MM.1S (cell line): ENCODE measurements around the gene PPP1R3C.

Source experiments
- DNase-seq: peaks from one replicate; pipeline ENCODE4 v3.0.0-alpha.2; 2015
- H2AFZ ChIP-seq: fragments of 300-600 bp; sonication (generic); 2 replicates; pipeline ENCODE4 v1.6.0; 2016; ENCODE audit warnings: antibody characterized with exemption, low read length
- H3F3A ChIP-seq: fragments of 300-600 bp; sonication (generic); 2 replicates; pipeline ENCODE4 v1.6.1; 2016; ENCODE audit warnings: mild to moderate bottlenecking, antibody characterized with exemption, low read length, moderate library complexity, mixed read lengths; ENCODE audit not compliant: insufficient read depth
- H3K27ac ChIP-seq: fragments of 300-600 bp; sonication (generic); 2 replicates; pipeline ENCODE4 v1.5.1; 2016; ENCODE audit warnings: mild to moderate bottlenecking, low read length
- H3K27me3 ChIP-seq: fragments of 300-600 bp; sonication (generic); replicated peaks from 2 replicates; pipeline ENCODE4 v1.6.0; 2016; ENCODE audit warnings: low read length; ENCODE audit not compliant: insufficient read depth
- H3K36me3 ChIP-seq: fragments of 300-600 bp; sonication (generic); replicated peaks from 2 replicates; pipeline ENCODE4 v1.6.1; 2016; ENCODE audit warnings: mild to moderate bottlenecking, low read length, mixed read lengths; ENCODE audit not compliant: insufficient read depth
- H3K4me1 ChIP-seq: fragments of 300-600 bp; sonication (generic); 2 replicates; pipeline ENCODE4 v1.6.1; 2016; ENCODE audit warnings: low read length, mixed read lengths
- H3K4me2 ChIP-seq: fragments of 300-600 bp; sonication (generic); 2 replicates; pipeline ENCODE4 v1.6.0; 2016; ENCODE audit warnings: low read depth, low read length
- H3K4me3 ChIP-seq: fragments of 300-600 bp; sonication (generic); 2 replicates; pipeline ENCODE4 v1.5.1; 2016; ENCODE audit warnings: low read length, mixed read lengths
- H3K79me2 ChIP-seq: fragments of 300-600 bp; sonication (generic); 2 replicates; pipeline ENCODE4 v1.6.1; 2016; ENCODE audit warnings: mixed run types, low read length, mixed read lengths
- H3K9ac ChIP-seq: fragments of 300-600 bp; sonication (generic); 2 replicates; pipeline ENCODE4 v1.6.1; 2016; ENCODE audit warnings: low read length, mixed read lengths
- H3K9me2 ChIP-seq: fragments of 300-600 bp; sonication (generic); replicated peaks from 2 replicates; pipeline ENCODE4 v1.6.1; 2016; ENCODE audit warnings: mild to moderate bottlenecking, low read length, mixed read lengths; ENCODE audit not compliant: insufficient read depth
- H3K9me3 ChIP-seq: fragments of 300-600 bp; sonication (generic); replicated peaks from 2 replicates; pipeline ENCODE4 v1.6.1; 2016; ENCODE audit warnings: mild to moderate bottlenecking, low read length, mixed read lengths; ENCODE audit not compliant: insufficient read depth
- H4K20me1 ChIP-seq: fragments of 300-600 bp; sonication (generic); 2 replicates; pipeline ENCODE4 v1.6.1; 2016; ENCODE audit warnings: mild to moderate bottlenecking, low read length, moderate library complexity, mixed read lengths; ENCODE audit not compliant: insufficient read depth
- EZH2 ChIP-seq: fragments of 300-600 bp; sonication (generic); optimal IDR thresholded peaks from 2 replicates; pipeline ENCODE3; 2017; ENCODE audit warnings: low read depth, mild to moderate bottlenecking, antibody characterized with exemption, low read length, mixed read lengths
- EZH2phosphoT487 ChIP-seq: fragments of 300-600 bp; sonication (generic); IDR thresholded peaks from 2 replicates; pipeline ENCODE4 v1.6.1; 2018; ENCODE audit warnings: antibody characterized with exemption, low read length
- TF ChIP-seq, protein P1 (sequence below): fragments of 300-600 bp; sonication (generic); IDR thresholded peaks from 2 replicates; pipeline ENCODE4 v1.5.1; 2016; ENCODE audit warnings: antibody characterized with exemption, low read length, mixed read lengths

The PPP1R3C gene

DNA sequence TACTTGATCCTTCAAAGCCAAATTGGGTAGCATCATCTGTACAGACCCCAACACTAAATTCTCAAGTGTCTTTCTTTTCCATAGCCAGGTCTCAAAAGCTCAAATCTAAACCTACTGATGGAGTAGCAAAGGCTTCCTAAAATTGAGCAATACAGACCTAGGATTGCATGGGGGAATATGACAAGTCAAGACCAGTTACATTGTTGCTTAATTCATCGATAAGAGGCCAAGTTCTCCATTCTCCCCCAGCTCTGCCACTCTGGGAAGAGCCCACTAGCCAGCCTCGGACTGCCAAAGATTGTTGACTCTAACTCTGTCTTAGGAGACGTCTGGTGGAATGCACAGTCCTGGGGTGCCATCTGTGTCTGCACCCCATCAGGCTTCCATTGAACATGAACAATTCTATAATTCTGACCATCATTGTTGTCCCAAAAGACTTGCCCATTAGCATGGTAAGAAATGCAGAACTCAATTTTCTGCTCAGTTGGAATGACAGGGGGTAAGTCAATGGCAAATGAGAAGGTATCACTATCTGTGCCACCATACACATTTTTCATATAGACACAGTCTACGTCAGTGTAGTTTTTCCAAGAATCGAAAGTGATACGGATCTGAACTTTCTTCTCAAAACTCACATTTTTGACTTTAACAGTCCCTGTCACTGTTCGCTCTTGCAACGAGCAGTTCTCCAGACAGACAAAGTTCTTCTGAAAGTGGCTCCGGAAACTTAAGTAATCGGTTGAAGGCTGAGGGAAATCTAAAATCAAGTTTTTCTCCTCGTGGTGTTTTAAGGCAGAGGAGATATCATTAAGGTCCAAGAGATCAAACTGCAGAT, 2.9 kb downstream of the PPP1R3C start:
- Histone ChIP-seq H4K20me1 (no peaks in the 10 kb centered on the region), H3K36me3 (no peaks in the 10 kb centered on the region), H3F3A (no peaks in the 10 kb centered on the region), H3K4me1 (no peaks in the 10 kb centered on the region), H3K4me3 (no peak overlapping the region), H3K27me3 (no peaks in the 10 kb centered on the region), H3K79me2 (no peaks in the 10 kb centered on the region), H3K9me2 (no peaks in the 10 kb centered on the region), H3K4me2 (no peak overlapping the region), H3K9ac (no peak overlapping the region), H2AFZ (no peak overlapping the region), H3K27ac (no peak overlapping the region), H3K9me3 (no peaks in the 10 kb centered on the region)
- no peak for DNase-seq
- TF ChIP-seq, protein P1, sequence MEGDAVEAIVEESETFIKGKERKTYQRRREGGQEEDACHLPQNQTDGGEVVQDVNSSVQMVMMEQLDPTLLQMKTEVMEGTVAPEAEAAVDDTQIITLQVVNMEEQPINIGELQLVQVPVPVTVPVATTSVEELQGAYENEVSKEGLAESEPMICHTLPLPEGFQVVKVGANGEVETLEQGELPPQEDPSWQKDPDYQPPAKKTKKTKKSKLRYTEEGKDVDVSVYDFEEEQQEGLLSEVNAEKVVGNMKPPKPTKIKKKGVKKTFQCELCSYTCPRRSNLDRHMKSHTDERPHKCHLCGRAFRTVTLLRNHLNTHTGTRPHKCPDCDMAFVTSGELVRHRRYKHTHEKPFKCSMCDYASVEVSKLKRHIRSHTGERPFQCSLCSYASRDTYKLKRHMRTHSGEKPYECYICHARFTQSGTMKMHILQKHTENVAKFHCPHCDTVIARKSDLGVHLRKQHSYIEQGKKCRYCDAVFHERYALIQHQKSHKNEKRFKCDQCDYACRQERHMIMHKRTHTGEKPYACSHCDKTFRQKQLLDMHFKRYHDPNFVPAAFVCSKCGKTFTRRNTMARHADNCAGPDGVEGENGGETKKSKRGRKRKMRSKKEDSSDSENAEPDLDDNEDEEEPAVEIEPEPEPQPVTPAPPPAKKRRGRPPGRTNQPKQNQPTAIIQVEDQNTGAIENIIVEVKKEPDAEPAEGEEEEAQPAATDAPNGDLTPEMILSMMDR = no peak
- TF ChIP-seq EZH2phosphoT487 = no peak
- no peak for TF ChIP-seq EZH2

DNA sequence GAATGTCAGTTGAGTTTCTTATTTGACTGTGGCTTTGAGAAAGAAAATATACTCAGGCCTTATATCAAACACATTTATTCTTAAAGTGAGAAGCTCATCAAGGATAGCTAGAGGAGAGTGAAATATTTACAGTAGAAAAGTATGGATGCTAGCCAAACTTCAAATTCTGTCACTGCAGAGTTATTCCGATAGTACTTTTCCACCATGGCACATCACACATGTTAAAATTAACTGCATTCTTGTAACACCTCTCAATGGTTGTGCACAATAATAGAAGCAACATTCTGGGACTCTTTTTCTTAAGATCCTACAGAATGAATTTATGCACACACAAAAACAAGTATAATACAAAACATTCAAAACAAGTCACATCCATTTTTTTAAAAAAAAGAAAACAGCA, 4.5 kb downstream of the PPP1R3C start:
- Histone ChIP-seq H3K27ac (no peak overlapping the region), H2AFZ (no peak overlapping the region), H3F3A (no peaks in the 10 kb centered on the region), H3K9me3 (no peaks in the 10 kb centered on the region), H3K27me3 (no peaks in the 10 kb centered on the region), H4K20me1 (no peaks in the 10 kb centered on the region), H3K4me3 (no peak overlapping the region), H3K9me2 (no peaks in the 10 kb centered on the region), H3K4me1 (no peaks in the 10 kb centered on the region), H3K79me2 (no peaks in the 10 kb centered on the region), H3K36me3 (no peaks in the 10 kb centered on the region), H3K4me2 (no peak overlapping the region), H3K9ac (no peak overlapping the region)
- TF ChIP-seq, protein P1 = no peak
- TF ChIP-seq EZH2phosphoT487 (no peak), EZH2 (no peak)
- no peak for DNase-seq

DNA sequence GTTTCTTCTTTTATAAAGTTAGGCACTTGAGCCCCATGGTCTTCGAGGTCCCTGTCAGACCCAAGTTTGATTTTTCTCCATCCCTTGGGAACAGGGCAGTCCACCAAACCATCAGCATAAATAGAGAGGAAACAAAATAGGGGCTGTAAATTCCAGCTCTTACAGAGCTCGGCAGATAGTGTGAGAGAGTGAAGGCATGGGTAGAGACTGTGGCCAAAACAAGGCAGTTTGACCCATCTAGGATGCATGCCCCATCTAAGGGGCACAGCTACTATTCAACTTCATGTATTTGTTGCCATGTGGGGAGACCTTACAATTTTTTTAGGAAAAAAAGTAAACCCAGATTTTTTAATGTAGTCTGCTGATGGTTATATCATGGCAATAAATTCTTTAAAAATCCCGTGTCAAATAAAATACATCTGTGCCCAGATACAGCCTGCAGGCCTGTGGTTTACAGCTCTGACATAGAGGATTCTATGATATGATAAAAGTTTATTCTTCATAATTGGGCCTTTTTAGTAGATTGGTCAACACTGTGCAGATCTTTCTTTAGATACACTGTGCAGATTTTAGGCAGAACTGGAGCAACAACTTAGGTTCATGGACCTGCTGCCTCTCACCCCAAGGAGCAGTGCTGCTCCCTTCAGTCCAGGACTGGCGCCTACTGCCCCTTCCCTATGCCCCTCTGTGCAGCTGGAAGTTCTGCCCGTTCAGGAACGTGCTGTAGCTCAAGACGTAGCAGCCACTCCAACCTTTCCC, 5.3 kb downstream of the PPP1R3C start:
- DNase-seq = no peak
- Histone ChIP-seq H3K9me2 (no peaks in the 10 kb centered on the region), H3K27ac (no peak overlapping the region), H3K36me3 (no peaks in the 10 kb centered on the region), H3K9me3 (no peaks in the 10 kb centered on the region), H3K4me2 (no peak overlapping the region), H3K4me1 (no peaks in the 10 kb centered on the region), H3F3A (no peaks in the 10 kb centered on the region), H4K20me1 (no peaks in the 10 kb centered on the region), H3K9ac (no peak overlapping the region), H3K79me2 (no peaks in the 10 kb centered on the region), H3K27me3 (no peaks in the 10 kb centered on the region), H3K4me3 (no peak overlapping the region), H2AFZ (no peak overlapping the region)
- TF ChIP-seq EZH2 (no peak), EZH2phosphoT487 (no peak)
- TF ChIP-seq, protein P1 = no peak
